HepG2 (cell line): ENCODE data around the gene GNG7. TPM values are rescaled to one million over a fixed set of nuclear protein-coding genes. Genes with fewer than 3 reads are reported as not detected.
A peak's percentile ranks its signal among the peaks of the same experiment; 100 is the strongest.

ENCODE experiments used
- CBFB ChIP-seq: sonication (generic); formaldehyde crosslinking; IDR thresholded peaks from 2 replicates; pipeline ENCODE4 v1.4.0; 2020; ENCODE audit warnings: missing genetic modification reagents
- EHMT2 ChIP-seq: fragments of 200-600 bp; sonication (generic); IDR thresholded peaks from 2 replicates; pipeline ENCODE4 v1.7.0; 2017; ENCODE audit warnings: antibody characterized with exemption, low read depth, low read length, borderline replicate concordance
- FOXO1 ChIP-seq: sonication (generic); formaldehyde crosslinking; IDR thresholded peaks from 2 replicates; pipeline ENCODE4 v1.4.0; 2020; ENCODE audit warnings: missing genetic modification reagents
- SNAI1 ChIP-seq: sonication (generic); formaldehyde crosslinking; IDR thresholded peaks from 2 replicates; pipeline ENCODE4 v1.5.0; 2020; ENCODE audit warnings: mild to moderate bottlenecking, missing genetic modification reagents, borderline replicate concordance
- SNAPC4 ChIP-seq: sonication (generic); formaldehyde crosslinking; IDR thresholded peaks from 2 replicates; pipeline ENCODE4 v1.4.0; 2020; ENCODE audit warnings: mild to moderate bottlenecking, missing genetic modification reagents
- TRIM24 ChIP-seq: sonication (generic); formaldehyde crosslinking; IDR thresholded peaks from 2 replicates; pipeline ENCODE4 v1.8.0; 2022; ENCODE audit warnings: mild to moderate bottlenecking, missing genetic modification reagents
- ZNF12 ChIP-seq: sonication (generic); formaldehyde crosslinking; IDR thresholded peaks from 2 replicates; pipeline ENCODE4 v1.5.0; 2020; ENCODE audit warnings: missing genetic modification reagents
- ZNF383 ChIP-seq: sonication (generic); formaldehyde crosslinking; IDR thresholded peaks from 2 replicates; pipeline ENCODE4 v1.4.0; 2020; ENCODE audit warnings: missing genetic modification reagents, mild to moderate bottlenecking, borderline replicate concordance
- ZNF557 ChIP-seq: sonication (generic); formaldehyde crosslinking; IDR thresholded peaks from 2 replicates; pipeline ENCODE4 v1.4.0; 2020; ENCODE audit warnings: missing genetic modification reagents
- ZNF772 ChIP-seq: sonication (generic); formaldehyde crosslinking; IDR thresholded peaks from 2 replicates; pipeline ENCODE4 v1.5.0; 2020; ENCODE audit warnings: mild to moderate bottlenecking, missing genetic modification reagents
- ZNF782 ChIP-seq: sonication (generic); formaldehyde crosslinking; IDR thresholded peaks from 2 replicates; pipeline ENCODE4 v1.4.0; 2020; ENCODE audit warnings: missing genetic modification reagents, mild to moderate bottlenecking, borderline replicate concordance
- ZSCAN29 ChIP-seq: sonication (generic); formaldehyde crosslinking; conservative IDR thresholded peaks from 2 replicates; pipeline ENCODE4 v1.4.0; 2020; ENCODE audit warnings: mild to moderate bottlenecking, missing genetic modification reagents
- ZXDC ChIP-seq: sonication (generic); formaldehyde crosslinking; IDR thresholded peaks from 2 replicates; pipeline ENCODE4 v1.5.0; 2020; ENCODE audit warnings: mild to moderate bottlenecking, missing genetic modification reagents
- polyA plus RNA-seq, 8 experiments: library from polyadenylated mRNA; depleted of rRNA in 3 of 8; stranded (reverse) in 7 of 8; unstranded in 1 of 8; fragments of >200 nt; fragmentation: Illumina TruSeq in 4 of 8; extraction: Trizol in 4 of 8; gene quantifications; 2 replicates each; pipeline versions ENCODE4 v1.2.1 to v1.2.3, GENCODE V29; 2011 to 2016; ENCODE audit warnings: low read depth in 4 of 8, missing spikeins in 1 of 8, mixed read lengths in 1 of 8; ENCODE audit not compliant: insufficient read depth in 1 of 8
- total RNA-seq, 5 experiments: library from RNA; depleted of rRNA; stranded (reverse); fragments of >200 nt; fragmentation: Illumina TruSeq; extraction: Trizol; gene quantifications; 2 replicates each; pipeline ENCODE4 v1.2.3, GENCODE V29; 2016; ENCODE audit warnings: low read depth in 1 of 5
- TF ChIP-seq, protein P1 (sequence below): sonication (generic); formaldehyde crosslinking; IDR thresholded peaks from 2 replicates; pipeline ENCODE4 v1.5.1; 2020; ENCODE audit warnings: missing genetic modification reagents, mild to moderate bottlenecking, borderline replicate concordance

Gene GNG7
- total and polyA plus RNA-seq, 2 of the 13 experiments (the other 11 are each of a cell fraction or from before 2014, with no cell fraction given) = 1.4 to 3.3 TPM

DNA sequence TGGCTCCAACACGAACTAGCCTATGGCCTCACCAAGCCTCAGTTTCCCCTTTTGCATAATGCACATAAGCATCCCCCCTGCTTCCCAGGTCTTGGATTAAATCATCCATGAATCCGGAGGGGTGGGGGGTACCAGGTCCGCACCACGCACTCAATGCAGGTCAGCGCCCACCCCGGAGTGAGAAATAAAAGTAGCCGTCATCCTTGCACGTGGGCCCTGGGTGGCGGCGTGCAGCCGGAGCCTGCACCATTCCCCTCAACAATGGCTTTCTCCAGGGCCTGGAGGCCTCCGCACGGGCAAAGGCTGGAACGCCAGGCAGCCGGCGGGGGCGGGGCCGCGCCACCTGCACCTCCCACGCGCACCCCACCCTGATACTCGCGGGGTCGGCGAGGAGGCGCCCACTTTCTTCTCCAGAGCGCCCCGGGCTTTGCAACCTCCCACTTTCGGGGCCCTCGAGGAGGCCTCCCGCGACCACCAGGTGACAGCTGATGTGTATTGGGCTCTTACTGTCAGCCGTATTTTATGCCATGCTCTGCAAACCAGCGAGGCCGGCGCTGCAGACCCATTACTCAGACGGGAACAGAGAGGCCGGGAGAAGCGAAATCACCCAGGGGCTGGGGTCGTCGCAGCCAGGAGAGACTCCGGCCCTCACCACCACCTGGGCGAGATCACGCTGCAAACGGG is 227.3 kb downstream of the GNG7 start (continued):
- 0 out of 2 replicates have a peak, but pooled peaks have one; percentile 15 for TF ChIP-seq FOXO1 (CRISPR knock-in tag)
- TF ChIP-seq, protein P1, sequence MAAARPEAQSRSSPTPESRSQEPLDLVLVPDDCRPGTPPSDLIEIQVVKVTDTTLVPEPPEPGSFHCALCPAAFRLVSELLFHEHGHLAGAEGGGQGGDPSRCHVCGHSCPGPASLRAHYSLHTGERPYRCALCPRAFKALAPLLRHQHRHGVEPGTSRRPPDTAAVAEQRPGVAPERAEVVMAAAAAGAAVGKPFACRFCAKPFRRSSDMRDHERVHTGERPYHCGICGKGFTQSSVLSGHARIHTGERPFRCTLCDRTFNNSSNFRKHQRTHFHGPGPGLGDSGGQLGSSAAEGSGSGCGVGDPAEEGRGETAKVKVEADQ (CRISPR knock-in tag) = no peak
- no peak for TF ChIP-seq SNAI1
- no peak for TF ChIP-seq ZSCAN29 (CRISPR knock-in tag)
- no peak for TF ChIP-seq ZXDC (CRISPR knock-in tag)
- no peak for TF ChIP-seq CBFB (CRISPR knock-in tag)
- no peak for TF ChIP-seq ZNF383 (CRISPR knock-in tag)
- TF ChIP-seq TRIM24 (CRISPR knock-in tag) = no peak
- no peak for TF ChIP-seq SNAPC4
- TF ChIP-seq ZNF772 (CRISPR knock-in tag) = no peak
- TF ChIP-seq ZNF782 (CRISPR knock-in tag) = no peak
- TF ChIP-seq ZNF12 (CRISPR knock-in tag) = no peak
- no peak for TF ChIP-seq ZNF557 (CRISPR knock-in tag)
- no peak for TF ChIP-seq EHMT2
